ENCODE data around the gene DOP1B. TPM values are rescaled to one million over a fixed set of nuclear protein-coding genes. Genes with fewer than 3 reads are reported as not detected.

DOP1B gene
- total RNA-seq, 4 donors from 2014 or later, result 20.0 to 47.3 (median 33.5) TPM

GRCh38 chr21:36155603-36156338, 853 bp upstream of the DOP1B start:
- intact Hi-C loops (cut with DNase I; ENCODE audit: low total_unique reads), result no loop called here
- 1 to 7% methylated on average over 26 to 35 of the region's 53 CpGs for WGBS, 2 donors
- H3K4me3 ChIP-seq (ENCODE audit: low read depth, poor library complexity, severe bottlenecking), result peak overlapping the region; percentile 51
- peak in 1 of 2 donors; percentile 73 for TF ChIP-seq POLR2A (IDR thresholded peaks at IDR 0.05)
- TF ChIP-seq CTCF (IDR thresholded peaks at IDR 0.05), result no peak
- DNase-seq (ENCODE audit: low spot score in 2 of 2), result peak in 1 of 2 donors; percentile 88

GRCh38 chr21:36156339-36156814, 247 bp upstream of the DOP1B start:
- WGBS, 2 donors, result 0 to 1% methylated on average over 12 to 35 of the region's 43 CpGs

GRCh38 chr21:36159356-36159921, 2.8 kb downstream of the DOP1B start:
- intact Hi-C loops (cut with DNase I; ENCODE audit: low total_unique reads), result no loop called here
- no peak for DNase-seq (ENCODE audit: low spot score in 2 of 2)
- no peak for TF ChIP-seq POLR2A (IDR thresholded peaks at IDR 0.05)
- no peak for TF ChIP-seq CTCF (IDR thresholded peaks at IDR 0.05)
- H3K4me3 ChIP-seq (ENCODE audit: low read depth, poor library complexity, severe bottlenecking), result no peak overlapping the region
- 70 to 83% methylated on average over 13 of the region's 13 CpGs for WGBS, 2 donors

More at GRCh38 chr21:36156339-36156814, 247 bp upstream of the DOP1B start:
- H3K4me3 ChIP-seq (ENCODE audit: low read depth, poor library complexity, severe bottlenecking), result peak overlapping the region; percentile 87
- peak; percentile 99 to 100 for DNase-seq (ENCODE audit: low spot score in 2 of 2)
- TF ChIP-seq POLR2A (IDR thresholded peaks at IDR 0.05), result no peak
- no peak for TF ChIP-seq CTCF (IDR thresholded peaks at IDR 0.05)
- intact Hi-C loops (cut with DNase I; ENCODE audit: low total_unique reads), result no loop called here

- TF ChIP-seq POLR2A (IDR thresholded peaks at IDR 0.05) (no peak), CTCF (IDR thresholded peaks at IDR 0.05) (no peak)
Measured at GRCh38 chr21:36160850-36161178, 4.2 kb downstream of the DOP1B start.

GRCh38 chr21:36162631-36163030, 6.0 kb downstream of the DOP1B start:
- no peak for DNase-seq (ENCODE audit: low spot score in 2 of 2)
- TF ChIP-seq CTCF (IDR thresholded peaks at IDR 0.05) (no peak), POLR2A (IDR thresholded peaks at IDR 0.05) (no peak)
- H3K4me3 ChIP-seq (ENCODE audit: low read depth, poor library complexity, severe bottlenecking), result no peak overlapping the region
- intact Hi-C loops (cut with DNase I; ENCODE audit: low total_unique reads), result no loop called here
- WGBS, 2 donors, result 89 to 94% methylated on average over 5 of the region's 5 CpGs

More at GRCh38 chr21:36160850-36161178, 4.2 kb downstream of the DOP1B start:
- 95 to 97% methylated on average over 2 of the region's 2 CpGs for WGBS, 2 donors
- no peak overlapping the region for H3K4me3 ChIP-seq (ENCODE audit: low read depth, poor library complexity, severe bottlenecking)
- intact Hi-C loops (cut with DNase I; ENCODE audit: low total_unique reads), result no loop called here
- no peak for DNase-seq (ENCODE audit: low spot score in 2 of 2)

All from lower leg skin (tissue), 4 donors.